ENCODE data around the gene PAGR1.

DNA sequence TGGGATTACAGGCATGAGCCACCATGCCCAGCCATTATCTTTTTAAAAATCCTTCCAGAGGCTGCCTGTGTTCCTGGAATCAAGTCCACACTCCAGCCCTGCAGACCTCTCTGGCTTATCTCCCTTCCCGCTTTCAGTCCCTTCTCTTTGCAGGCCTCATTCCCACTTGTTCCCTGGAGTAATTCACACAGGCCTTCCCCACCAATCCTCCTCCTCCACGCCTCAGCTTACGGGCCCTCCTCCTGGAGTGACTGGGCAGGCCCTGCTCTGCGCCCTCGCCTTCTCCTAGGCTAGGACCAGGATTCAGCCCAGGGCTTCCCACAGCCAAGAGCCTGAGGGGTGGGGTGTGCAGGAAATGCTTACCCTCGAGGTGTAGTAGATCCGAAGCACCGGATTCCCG is 44.3 kb downstream of the PAGR1 start:
- TF ChIP-seq POLR2A (IDR thresholded peaks at IDR 0.05; ENCODE audit: control extremely low read depth in 1 of 2, low read depth in 2 of 2, low read length in 2 of 2) = no peak
- no peak for TF ChIP-seq EP300 (IDR thresholded peaks at IDR 0.05; ENCODE audit: borderline replicate concordance in 1 of 2, low read depth in 2 of 2, low read length in 2 of 2)
- TF ChIP-seq, protein P1, sequence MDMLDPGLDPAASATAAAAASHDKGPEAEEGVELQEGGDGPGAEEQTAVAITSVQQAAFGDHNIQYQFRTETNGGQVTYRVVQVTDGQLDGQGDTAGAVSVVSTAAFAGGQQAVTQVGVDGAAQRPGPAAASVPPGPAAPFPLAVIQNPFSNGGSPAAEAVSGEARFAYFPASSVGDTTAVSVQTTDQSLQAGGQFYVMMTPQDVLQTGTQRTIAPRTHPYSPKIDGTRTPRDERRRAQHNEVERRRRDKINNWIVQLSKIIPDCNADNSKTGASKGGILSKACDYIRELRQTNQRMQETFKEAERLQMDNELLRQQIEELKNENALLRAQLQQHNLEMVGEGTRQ (IDR thresholded peaks at IDR 0.05; ENCODE audit: low read length) = no peak
- no peak for TF ChIP-seq MAFK (IDR thresholded peaks at IDR 0.05; ENCODE audit: low read depth, low read length)
- no peak for TF ChIP-seq CTCF (IDR thresholded peaks at IDR 0.05; ENCODE audit: control extremely low read depth in 1 of 3, insufficient read depth in 1 of 3, low read depth in 1 of 3, low read length in 3 of 3)
- no peak for TF ChIP-seq EZH2 (IDR thresholded peaks at IDR 0.05; ENCODE audit: low read depth, low read length, severe bottlenecking)
- no peak for TF ChIP-seq PHF8 (conservative IDR thresholded peaks at IDR 0.05; ENCODE audit: low read depth, low read length)
- no peak for TF ChIP-seq CHD2 (IDR thresholded peaks at IDR 0.05; ENCODE audit: low read length)
- TF ChIP-seq POLR2AphosphoS5 (IDR thresholded peaks at IDR 0.05; ENCODE audit: low read depth, low read length) = no peak
- no peak for TF ChIP-seq RFX5 (IDR thresholded peaks at IDR 0.05; ENCODE audit: borderline replicate concordance, low read depth, low read length)
